Epidermal melanocyte (primary cell): ENCODE data around the gene PDS5A.
"Not testable (repeated sequence)": the region's sequence is repeated elsewhere in the genome, so short reads cannot be mapped to it uniquely, and the experiment has no call there.

Source experiments
- DNase-seq: peaks from one replicate; pipeline ENCODE4 v3.0.0; 2011; ENCODE audit warnings: low spot score; ENCODE audit not compliant: insufficient read length

PDS5A gene

GRCh38 chr4:39900966-39901365 lies 76.7 kb downstream of the PDS5A start:
- DNase-seq, result no peak

- DNase-seq, result no peak
Measured at GRCh38 chr4:39899291-39899690, 78.4 kb downstream of the PDS5A start.

GRCh38 chr4:39898015-39898414 lies 79.7 kb downstream of the PDS5A start:
- no peak for DNase-seq

GRCh38 chr4:39893693-39894072 lies 84.0 kb downstream of the PDS5A start:
- no peak for DNase-seq

- no peak for DNase-seq
Measured at GRCh38 chr4:39892988-39893692, 84.6 kb downstream of the PDS5A start.

- DNase-seq, result no peak
Measured at GRCh38 chr4:39889226-39889625, 88.5 kb downstream of the PDS5A start.

- no peak for DNase-seq
Measured at GRCh38 chr4:39888541-39888940, 89.2 kb downstream of the PDS5A start.

- no peak for DNase-seq
Measured at GRCh38 chr4:39883646-39884045, 94.1 kb downstream of the PDS5A start.

GRCh38 chr4:39881789-39882188 lies 95.9 kb downstream of the PDS5A start:
- DNase-seq, result no peak

- no peak for DNase-seq
Measured at GRCh38 chr4:39877971-39878370, 99.7 kb downstream of the PDS5A start.

- DNase-seq, result no peak
Measured at GRCh38 chr4:39873823-39874222, 103.9 kb downstream of the PDS5A start.

GRCh38 chr4:39865280-39865679 lies 112.4 kb downstream of the PDS5A start:
- no peak for DNase-seq

- DNase-seq, result no peak
Measured at GRCh38 chr4:39864391-39864790, 113.3 kb downstream of the PDS5A start.

- no peak for DNase-seq
Measured at GRCh38 chr4:39860804-39861203, 116.9 kb downstream of the PDS5A start.

GRCh38 chr4:39855909-39856512 lies 121.7 kb downstream of the PDS5A start:
- no peak for DNase-seq

GRCh38 chr4:39852636-39853035 lies 125.1 kb downstream of the PDS5A start:
- no peak for DNase-seq

GRCh38 chr4:39850727-39851126 lies 127.0 kb downstream of the PDS5A start:
- no peak for DNase-seq

GRCh38 chr4:39846705-39847104 lies 131.0 kb downstream of the PDS5A start:
- no peak for DNase-seq

GRCh38 chr4:39846120-39846519 lies 131.6 kb downstream of the PDS5A start:
- DNase-seq, result no peak

- no peak for DNase-seq
Measured at GRCh38 chr4:39841894-39842293, 135.8 kb downstream of the PDS5A start.

- not testable (repeated sequence) for DNase-seq
Measured at GRCh38 chr4:39840516-39840915, 137.2 kb downstream of the PDS5A start.

- DNase-seq, result no peak
Measured at GRCh38 chr4:39840027-39840426, 137.7 kb downstream of the PDS5A start.

- not testable (repeated sequence) for DNase-seq
Measured at GRCh38 chr4:39838431-39838830, 139.3 kb downstream of the PDS5A start.
